ENCODE data around the gene VPS51. TPM values are rescaled to one million over a fixed set of nuclear protein-coding genes. Genes with fewer than 3 reads are reported as not detected.

The VPS51 gene
- total RNA-seq, 1 experiment from 2014 or later = 123 TPM

- TF ChIP-seq E2F4 (CRISPR knock-in tag; IDR thresholded peaks at IDR 0.05; ENCODE audit: borderline replicate concordance, low read depth) (no peak), ZNF138 (CRISPR knock-in tag; conservative IDR thresholded peaks at IDR 0.05) (no peak), CREB1 (CRISPR knock-in tag; IDR thresholded peaks at IDR 0.05) (no peak), NR3C1 (CRISPR knock-in tag; conservative IDR thresholded peaks at IDR 0.05; ENCODE audit: low read depth) (no peak), GTF2I (CRISPR knock-in tag; conservative IDR thresholded peaks at IDR 0.05) (no peak), ZNF425 (CRISPR knock-in tag; conservative IDR thresholded peaks at IDR 0.05) (no peak), NR1H2 (CRISPR knock-in tag; IDR thresholded peaks at IDR 0.05) (no peak), E2F5 (CRISPR knock-in tag; IDR thresholded peaks at IDR 0.05) (no peak), ZNF416 (CRISPR knock-in tag; IDR thresholded peaks at IDR 0.05) (no peak), CREM (CRISPR knock-in tag; IDR thresholded peaks at IDR 0.05) (no peak), FOXP4 (CRISPR knock-in tag; IDR thresholded peaks at IDR 0.05) (no peak), TP53 (CRISPR knock-in tag; IDR thresholded peaks at IDR 0.05) (no peak)
- TF ChIP-seq, protein P1, sequence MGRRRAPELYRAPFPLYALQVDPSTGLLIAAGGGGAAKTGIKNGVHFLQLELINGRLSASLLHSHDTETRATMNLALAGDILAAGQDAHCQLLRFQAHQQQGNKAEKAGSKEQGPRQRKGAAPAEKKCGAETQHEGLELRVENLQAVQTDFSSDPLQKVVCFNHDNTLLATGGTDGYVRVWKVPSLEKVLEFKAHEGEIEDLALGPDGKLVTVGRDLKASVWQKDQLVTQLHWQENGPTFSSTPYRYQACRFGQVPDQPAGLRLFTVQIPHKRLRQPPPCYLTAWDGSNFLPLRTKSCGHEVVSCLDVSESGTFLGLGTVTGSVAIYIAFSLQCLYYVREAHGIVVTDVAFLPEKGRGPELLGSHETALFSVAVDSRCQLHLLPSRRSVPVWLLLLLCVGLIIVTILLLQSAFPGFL (CRISPR knock-in tag; IDR thresholded peaks at IDR 0.05; ENCODE audit: borderline replicate concordance) = no peak
- Mint-ChIP-seq H3K4me3 (no peak overlapping the region), H3K4me1 (peaks cover 8% of the 10 kb centered on the region), H3K27ac (no peak overlapping the region), H3K27me3 (ENCODE audit: low read depth) (no peaks in the 10 kb centered on the region), H3K9me3 (no peaks in the 10 kb centered on the region), H3K36me3 (peaks cover 56% of the 10 kb centered on the region)
- no peak for ATAC-seq
- no peak for DNase-seq (ENCODE audit: low spot score)
- ChIA-PET CTCF (interaction anchor here (0.7 to 1.8 kb wide), 4 partner anchors 9 to 15 kb away, joined by 3 to 4 read pairs (median 3); a partner anchor contains a TSS), POLR2A (interaction anchor here (0.6 kb wide), 1 partner anchor 208 kb away, joined by 3 read pairs; no protein-coding TSS in a partner anchor)
Measured at GRCh38 chr11:65077451-65077850, 18.6 kb upstream of the VPS51 start.

- Mint-ChIP-seq H3K4me1 (peaks cover 14% of the 10 kb centered on the region), H3K27ac (peak overlapping the region; percentile 54; the same call in 1 of the 2 replicates), H3K9me3 (no peaks in the 10 kb centered on the region), H3K27me3 (ENCODE audit: low read depth) (no peaks in the 10 kb centered on the region), H3K4me3 (no peak overlapping the region), H3K36me3 (peaks cover 61% of the 10 kb centered on the region)
- ATAC-seq (peak; percentile 89), DNase-seq (ENCODE audit: low spot score) (peak; percentile 73)
- POLR2A ChIA-PET = no interaction called here
- TF ChIP-seq, protein P2, sequence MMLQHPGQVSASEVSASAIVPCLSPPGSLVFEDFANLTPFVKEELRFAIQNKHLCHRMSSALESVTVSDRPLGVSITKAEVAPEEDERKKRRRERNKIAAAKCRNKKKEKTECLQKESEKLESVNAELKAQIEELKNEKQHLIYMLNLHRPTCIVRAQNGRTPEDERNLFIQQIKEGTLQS (CRISPR knock-in tag; conservative IDR thresholded peaks at IDR 0.05) = no peak
- no peak for TF ChIP-seq ZNF317 (CRISPR knock-in tag; IDR thresholded peaks at IDR 0.05; ENCODE audit: borderline replicate concordance, low read depth)
- peak; percentile 88 for TF ChIP-seq CTCF (IDR thresholded peaks at IDR 0.05)
- CTCF ChIA-PET = interaction anchor here (0.6 to 1.8 kb wide), 4 partner anchors 11 to 249 kb away, joined by 3 to 4 read pairs (median 4); a partner anchor contains a TSS
Measured at GRCh38 chr11:65078151-65078550, 17.9 kb upstream of the VPS51 start.
